ENCODE results near the gene HDAC8.
"Not testable (repeated sequence)": the region's sequence is repeated elsewhere in the genome, so short reads cannot be mapped to it uniquely, and the experiment has no call there.

DNA sequence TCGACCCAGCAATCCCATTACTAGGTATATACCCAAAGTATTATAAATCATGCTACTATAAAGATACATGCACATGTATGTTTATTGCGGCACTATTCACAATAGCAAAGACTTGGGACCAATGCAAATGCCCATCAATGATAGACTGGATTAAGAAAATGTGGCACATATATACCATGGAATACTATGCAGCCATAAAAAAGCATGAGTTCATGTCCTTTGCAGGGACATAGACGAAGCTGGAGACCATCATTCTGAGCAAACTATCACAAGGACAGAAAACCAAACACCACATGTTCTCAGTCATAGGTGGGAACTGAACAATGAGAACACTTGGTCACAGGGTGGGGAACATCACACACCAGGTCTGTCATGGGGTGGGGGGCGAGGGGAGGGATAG is 18.4 kb upstream of the HDAC8 start:
- TF ChIP-seq, protein P1, sequence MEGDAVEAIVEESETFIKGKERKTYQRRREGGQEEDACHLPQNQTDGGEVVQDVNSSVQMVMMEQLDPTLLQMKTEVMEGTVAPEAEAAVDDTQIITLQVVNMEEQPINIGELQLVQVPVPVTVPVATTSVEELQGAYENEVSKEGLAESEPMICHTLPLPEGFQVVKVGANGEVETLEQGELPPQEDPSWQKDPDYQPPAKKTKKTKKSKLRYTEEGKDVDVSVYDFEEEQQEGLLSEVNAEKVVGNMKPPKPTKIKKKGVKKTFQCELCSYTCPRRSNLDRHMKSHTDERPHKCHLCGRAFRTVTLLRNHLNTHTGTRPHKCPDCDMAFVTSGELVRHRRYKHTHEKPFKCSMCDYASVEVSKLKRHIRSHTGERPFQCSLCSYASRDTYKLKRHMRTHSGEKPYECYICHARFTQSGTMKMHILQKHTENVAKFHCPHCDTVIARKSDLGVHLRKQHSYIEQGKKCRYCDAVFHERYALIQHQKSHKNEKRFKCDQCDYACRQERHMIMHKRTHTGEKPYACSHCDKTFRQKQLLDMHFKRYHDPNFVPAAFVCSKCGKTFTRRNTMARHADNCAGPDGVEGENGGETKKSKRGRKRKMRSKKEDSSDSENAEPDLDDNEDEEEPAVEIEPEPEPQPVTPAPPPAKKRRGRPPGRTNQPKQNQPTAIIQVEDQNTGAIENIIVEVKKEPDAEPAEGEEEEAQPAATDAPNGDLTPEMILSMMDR (IDR thresholded peaks at IDR 0.05): not testable (repeated sequence)
- TF ChIP-seq POLR2AphosphoS5 (IDR thresholded peaks at IDR 0.05; ENCODE audit: low read depth, low read length): not testable (repeated sequence)
